Adipocyte (in vitro differentiated cells): ENCODE data around the gene HDAC7.

Source experiments
- DNase-seq: peaks from one replicate; pipeline ENCODE4 v3.0.0-alpha.2; 2015; ENCODE audit warnings: low read depth
- H3K27me3 ChIP-seq: replicated peaks from 2 replicates; pipeline ENCODE4 v1.7.0; 2013; ENCODE audit warnings: mild to moderate bottlenecking, low read length, moderate library complexity; ENCODE audit not compliant: control insufficient read depth, insufficient read depth
- H3K36me3 ChIP-seq: 2 replicates; pipeline ENCODE4 v1.7.0; 2013; ENCODE audit warnings: low read length, mild to moderate bottlenecking, moderate library complexity; ENCODE audit not compliant: control insufficient read depth, insufficient read depth, severe bottlenecking
- H3K4me1 ChIP-seq: 2 replicates; pipeline ENCODE4 v1.7.0; 2013; ENCODE audit warnings: mild to moderate bottlenecking, low read length, moderate library complexity; ENCODE audit not compliant: control insufficient read depth, insufficient read depth
- H3K4me3 ChIP-seq: 2 replicates; pipeline ENCODE4 v1.7.0; 2013; ENCODE audit warnings: mild to moderate bottlenecking, low read length, moderate library complexity
- H3K9ac ChIP-seq: 2 replicates; pipeline ENCODE4 v1.7.0; 2013; ENCODE audit warnings: mild to moderate bottlenecking, low read length, moderate library complexity
- H3K9me3 ChIP-seq: 2 replicates; pipeline ENCODE4 v1.7.0; 2013; ENCODE audit warnings: mild to moderate bottlenecking, low read length, moderate library complexity; ENCODE audit not compliant: control insufficient read depth

Gene HDAC7

GRCh38 chr12:47744778-47745436, 74.8 kb downstream of the HDAC7 start:
- H3K9ac ChIP-seq, result no peak overlapping the region
- H3K27me3 ChIP-seq, result peaks cover 22% of the 10 kb centered on the region
- DNase-seq, result no peak
- H3K4me3 ChIP-seq, result no peak overlapping the region
- H3K4me1 ChIP-seq, result no peaks in the 10 kb centered on the region
- H3K9me3 ChIP-seq, result no peaks in the 10 kb centered on the region
- H3K36me3 ChIP-seq, result no peaks in the 10 kb centered on the region

GRCh38 chr12:47744005-47744651, 75.6 kb downstream of the HDAC7 start:
- Histone ChIP-seq H3K36me3 (no peaks in the 10 kb centered on the region), H3K4me1 (no peaks in the 10 kb centered on the region), H3K9me3 (no peaks in the 10 kb centered on the region), H3K27me3 (peaks cover 22% of the 10 kb centered on the region), H3K4me3 (no peak overlapping the region), H3K9ac (no peak overlapping the region)
- DNase-seq, result no peak

GRCh38 chr12:47743311-47743860, 76.3 kb downstream of the HDAC7 start:
- Histone ChIP-seq H3K4me1 (no peaks in the 10 kb centered on the region), H3K9me3 (no peaks in the 10 kb centered on the region), H3K27me3 (peaks cover 22% of the 10 kb centered on the region), H3K9ac (no peak overlapping the region), H3K4me3 (no peak overlapping the region), H3K36me3 (no peaks in the 10 kb centered on the region)
- DNase-seq, result no peak

GRCh38 chr12:47742253-47742825, 77.4 kb downstream of the HDAC7 start:
- Histone ChIP-seq H3K4me1 (peaks cover 5% of the 10 kb centered on the region), H3K9ac (no peak overlapping the region), H3K4me3 (no peak overlapping the region), H3K9me3 (no peaks in the 10 kb centered on the region), H3K36me3 (no peaks in the 10 kb centered on the region), H3K27me3 (peaks cover 22% of the 10 kb centered on the region)
- DNase-seq, result peak; percentile 66

GRCh38 chr12:47741340-47741703, 78.4 kb downstream of the HDAC7 start:
- peak; percentile 35 for DNase-seq
- Histone ChIP-seq H3K4me1 (peaks cover 15% of the 10 kb centered on the region), H3K27me3 (peaks cover 22% of the 10 kb centered on the region), H3K36me3 (no peaks in the 10 kb centered on the region), H3K9ac (no peak overlapping the region), H3K9me3 (no peaks in the 10 kb centered on the region), H3K4me3 (no peak overlapping the region)

- Histone ChIP-seq H3K4me1 (peaks cover 20% of the 10 kb centered on the region), H3K9me3 (no peaks in the 10 kb centered on the region), H3K27me3 (peaks cover 20% of the 10 kb centered on the region), H3K36me3 (no peaks in the 10 kb centered on the region), H3K4me3 (no peak overlapping the region), H3K9ac (no peak overlapping the region)
- no peak for DNase-seq
Observed at GRCh38 chr12:47740606-47741339, 78.9 kb downstream of the HDAC7 start.

- H3K4me3 ChIP-seq, result no peak overlapping the region
- peaks cover 12% of the 10 kb centered on the region for H3K27me3 ChIP-seq
- peaks cover 23% of the 10 kb centered on the region for H3K4me1 ChIP-seq
- no peaks in the 10 kb centered on the region for H3K36me3 ChIP-seq
- DNase-seq, result no peak
- H3K9ac ChIP-seq, result no peak overlapping the region
- H3K9me3 ChIP-seq, result no peaks in the 10 kb centered on the region
Observed at GRCh38 chr12:47739979-47740378, 79.7 kb downstream of the HDAC7 start.

- peaks cover 6% of the 10 kb centered on the region for H3K27me3 ChIP-seq
- no peak for DNase-seq
- no peaks in the 10 kb centered on the region for H3K36me3 ChIP-seq
- no peaks in the 10 kb centered on the region for H3K9me3 ChIP-seq
- H3K9ac ChIP-seq, result no peak overlapping the region
- peaks cover 23% of the 10 kb centered on the region for H3K4me1 ChIP-seq
- no peak overlapping the region for H3K4me3 ChIP-seq
Observed at GRCh38 chr12:47739297-47739696, 80.4 kb downstream of the HDAC7 start.

- Histone ChIP-seq H3K4me3 (no peak overlapping the region), H3K4me1 (peaks cover 23% of the 10 kb centered on the region), H3K9me3 (no peaks in the 10 kb centered on the region), H3K9ac (peak overlapping the region; percentile 83), H3K36me3 (no peaks in the 10 kb centered on the region), H3K27me3 (peaks cover 4% of the 10 kb centered on the region)
- DNase-seq, result no peak
Observed at GRCh38 chr12:47737936-47738594, 81.6 kb downstream of the HDAC7 start.

GRCh38 chr12:47736877-47737676, 82.6 kb downstream of the HDAC7 start:
- peak overlapping the region; percentile 52 for H3K4me3 ChIP-seq
- H3K4me1 ChIP-seq, result peaks cover 23% of the 10 kb centered on the region
- DNase-seq, result peak; percentile 89
- no peaks in the 10 kb centered on the region for H3K9me3 ChIP-seq
- no peaks in the 10 kb centered on the region for H3K27me3 ChIP-seq
- H3K36me3 ChIP-seq, result no peaks in the 10 kb centered on the region
- H3K9ac ChIP-seq, result peak overlapping the region; percentile 83
